ENCODE data around the gene SLC35G4.
"Not testable (repeated sequence)": the region's sequence is repeated elsewhere in the genome, so short reads cannot be mapped to it uniquely, and the experiment has no call there.

Gene SLC35G4

DNA sequence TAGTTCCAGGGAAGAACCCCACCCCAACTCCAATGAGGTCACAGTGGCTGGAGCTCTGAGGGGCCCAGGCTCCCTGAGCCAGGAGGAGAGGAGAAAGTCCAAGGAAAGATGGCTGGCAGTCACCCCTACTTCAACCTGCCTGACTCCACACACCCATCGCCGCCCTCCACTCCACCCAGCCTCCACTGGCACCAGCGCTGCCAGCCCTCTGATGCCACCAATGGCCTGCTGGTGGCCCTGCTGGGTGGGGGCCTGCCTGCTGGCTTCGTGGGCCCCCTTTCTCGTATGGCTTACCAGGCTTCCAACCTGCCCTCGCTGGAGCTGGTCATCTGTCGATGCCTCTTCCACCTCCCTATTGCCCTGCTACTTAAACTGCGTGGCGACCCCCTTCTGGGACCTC, at the start of gene SLC35G4:
Gene SLC35G4 (plus strand): TSS at position 109 of the 400 bp plus-strand sequence. CDS start 0 bp downstream, at position 109.
- DNase-seq (ENCODE audit: low spot score): not testable (repeated sequence)

DNA sequence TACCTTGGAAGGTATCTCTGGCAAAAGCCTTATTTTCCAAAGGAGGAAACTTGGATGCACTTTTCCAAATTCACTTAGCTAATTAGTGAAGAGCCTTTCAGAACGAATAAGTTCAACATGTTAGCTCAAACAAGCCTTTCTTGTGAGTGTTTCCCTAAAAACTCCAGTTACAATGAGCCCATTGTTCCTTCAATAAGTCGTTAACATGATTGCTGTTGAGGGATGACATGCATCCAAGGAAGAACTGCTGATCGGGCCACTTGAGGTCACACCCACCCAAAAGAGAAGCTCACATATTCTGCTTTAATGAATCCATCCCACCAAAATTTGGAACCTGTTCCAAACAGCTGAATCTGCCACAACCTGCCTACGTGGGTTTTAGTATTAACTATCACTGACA, 48.1 kb upstream of the SLC35G4 start:
- DNase-seq (ENCODE audit: low spot score): no peak

DNA sequence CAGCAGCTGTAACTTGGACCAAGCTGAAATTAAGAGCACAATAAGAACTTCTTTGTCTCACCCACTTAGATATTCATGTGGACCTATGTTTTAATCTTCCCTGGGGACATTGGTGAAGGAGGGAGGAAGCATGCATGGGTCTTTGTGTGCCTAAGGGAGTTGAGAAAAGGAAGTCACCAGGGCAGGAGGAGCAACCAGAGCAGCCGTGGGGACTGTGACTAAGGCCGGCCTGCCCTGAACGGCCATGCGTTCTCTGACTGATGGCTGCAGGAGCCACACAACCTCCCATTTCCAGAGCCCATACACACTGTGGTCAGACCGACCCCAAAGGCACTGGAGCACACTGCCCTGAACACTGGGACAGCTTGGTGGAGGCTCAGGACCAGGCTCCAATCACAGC, 43.7 kb upstream of the SLC35G4 start:
- DNase-seq (ENCODE audit: low spot score): no peak

DNA sequence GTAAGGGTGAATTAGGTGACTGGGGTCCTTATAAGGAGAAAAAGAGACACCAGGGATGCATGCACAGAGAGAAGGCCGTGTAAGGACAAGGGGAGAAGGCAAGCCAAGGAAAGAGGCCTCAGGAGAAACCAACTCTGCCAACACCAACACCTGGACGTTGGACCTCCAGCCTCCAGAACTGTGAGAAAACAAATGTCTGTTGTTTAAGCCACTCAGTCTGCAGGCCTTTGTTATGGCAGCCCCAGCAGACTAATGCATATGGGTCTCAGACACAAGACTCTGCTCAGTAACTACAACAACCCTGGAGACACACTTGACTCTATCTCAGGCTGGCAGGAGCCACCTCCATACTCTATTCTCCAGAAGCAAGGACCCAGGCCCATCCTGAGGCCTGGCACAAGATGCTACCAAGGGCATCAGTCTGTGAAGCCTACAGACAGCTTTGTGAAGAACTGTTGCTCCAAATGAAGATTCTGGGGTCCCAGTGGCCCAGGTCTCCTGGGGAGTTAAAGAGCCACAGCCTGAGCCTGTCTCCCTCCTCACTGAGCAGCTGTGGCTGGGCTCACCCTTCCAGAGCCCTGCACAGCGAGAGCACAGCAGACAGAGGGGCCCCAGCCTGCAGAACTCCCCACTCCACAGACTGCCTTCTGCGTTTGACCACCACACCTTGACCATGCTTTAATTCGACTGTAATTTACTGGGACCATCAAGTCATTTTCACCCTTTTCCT, 43.0 kb upstream of the SLC35G4 start:
- DNase-seq (ENCODE audit: low spot score): no peak

DNA sequence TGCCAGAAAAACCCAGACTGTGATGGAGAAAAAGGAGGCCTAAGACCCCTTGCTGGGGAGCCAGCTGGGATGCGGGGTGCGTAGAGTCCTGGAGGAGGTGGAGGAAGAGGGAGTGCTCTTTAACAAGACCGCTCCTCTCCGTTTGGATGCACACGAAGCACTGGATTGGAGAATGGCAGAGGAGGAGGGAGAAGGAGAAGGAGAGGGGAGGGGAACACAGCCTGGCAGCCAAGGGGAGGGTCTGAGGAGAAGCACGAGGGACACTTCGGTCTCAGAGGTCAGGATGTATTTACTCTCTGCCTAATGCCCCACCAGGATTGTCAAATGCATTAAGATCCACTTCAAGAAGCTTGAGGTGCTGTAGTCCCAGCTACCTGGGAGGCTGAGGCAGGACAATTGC, 42.0 kb upstream of the SLC35G4 start:
- no peak for DNase-seq (ENCODE audit: low spot score)

DNA sequence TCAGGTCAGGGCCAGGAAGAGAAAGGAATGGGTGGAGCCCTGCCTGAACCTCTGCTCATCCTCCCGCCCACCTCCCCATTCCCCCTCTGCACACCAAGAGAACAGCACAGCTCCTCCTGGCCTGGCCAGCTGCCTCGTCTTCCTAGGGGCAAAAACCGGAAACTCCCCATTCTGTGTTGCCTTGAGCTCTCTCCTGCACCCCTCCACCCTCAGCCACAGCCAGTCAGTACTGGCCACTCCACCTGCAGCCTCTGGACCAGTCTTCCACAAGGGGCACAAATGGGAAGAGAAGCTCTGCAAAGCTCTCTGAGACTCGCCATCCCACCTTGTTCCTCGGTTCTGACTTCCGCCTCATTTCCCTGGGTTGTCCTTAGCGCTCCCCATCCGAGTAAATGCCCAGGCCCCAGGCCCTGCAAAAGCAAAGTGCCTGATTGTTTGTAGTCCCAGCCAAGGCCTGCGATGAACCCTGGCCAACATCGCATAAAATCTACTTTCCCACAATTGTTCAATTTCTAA, 39.3 kb upstream of the SLC35G4 start:
- DNase-seq (ENCODE audit: low spot score): no peak

DNA sequence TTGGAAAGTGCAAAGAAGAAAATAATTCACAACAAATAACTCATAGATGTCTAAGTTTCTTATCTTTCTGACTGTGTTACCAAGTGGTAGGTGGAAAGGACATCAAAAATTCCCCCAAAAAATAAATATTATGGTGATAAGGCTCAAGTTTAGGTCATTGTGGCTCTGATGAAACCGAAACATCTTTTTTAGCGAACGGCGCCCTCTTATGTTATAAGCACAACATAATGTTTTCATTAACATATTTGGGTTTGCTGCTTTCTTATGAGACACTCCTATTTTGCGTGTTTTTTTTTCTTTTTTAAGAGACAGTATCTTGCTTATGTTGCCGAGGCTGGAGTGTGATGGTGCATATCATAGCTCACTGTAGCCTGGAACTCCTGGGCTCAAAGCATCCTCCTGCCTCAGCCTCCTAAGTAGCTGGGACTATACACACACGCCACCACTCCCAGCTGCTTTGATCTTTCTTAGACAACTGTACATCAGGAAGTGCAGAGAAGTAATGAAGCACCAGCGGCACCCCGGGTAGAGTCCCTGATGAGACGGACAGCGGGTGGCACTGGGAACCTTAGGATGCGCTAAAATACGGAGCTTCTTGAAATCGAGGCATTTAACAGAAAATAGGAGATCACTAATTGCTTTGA, 38.5 kb upstream of the SLC35G4 start:
- no peak for DNase-seq (ENCODE audit: low spot score)

DNA sequence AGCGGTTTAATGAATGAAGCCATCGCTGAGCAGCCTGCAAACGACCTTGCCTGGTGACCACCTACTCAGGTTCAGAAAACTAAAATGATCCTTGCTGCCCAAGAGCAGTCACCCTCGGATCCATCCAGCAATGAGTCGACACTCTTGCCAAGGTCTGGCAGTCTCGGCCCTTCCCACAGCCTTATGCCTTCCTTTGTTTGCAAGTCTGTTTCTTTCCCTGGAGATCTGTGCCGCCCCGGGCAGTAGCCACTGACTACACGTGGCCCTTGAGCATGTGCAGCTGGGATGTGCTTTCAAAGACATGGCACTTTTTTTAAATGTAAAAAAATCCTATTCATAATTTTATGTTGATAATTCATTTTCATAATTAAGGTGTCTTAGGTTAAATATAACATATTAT, 37.2 kb upstream of the SLC35G4 start:
- no peak for DNase-seq (ENCODE audit: low spot score)

DNA sequence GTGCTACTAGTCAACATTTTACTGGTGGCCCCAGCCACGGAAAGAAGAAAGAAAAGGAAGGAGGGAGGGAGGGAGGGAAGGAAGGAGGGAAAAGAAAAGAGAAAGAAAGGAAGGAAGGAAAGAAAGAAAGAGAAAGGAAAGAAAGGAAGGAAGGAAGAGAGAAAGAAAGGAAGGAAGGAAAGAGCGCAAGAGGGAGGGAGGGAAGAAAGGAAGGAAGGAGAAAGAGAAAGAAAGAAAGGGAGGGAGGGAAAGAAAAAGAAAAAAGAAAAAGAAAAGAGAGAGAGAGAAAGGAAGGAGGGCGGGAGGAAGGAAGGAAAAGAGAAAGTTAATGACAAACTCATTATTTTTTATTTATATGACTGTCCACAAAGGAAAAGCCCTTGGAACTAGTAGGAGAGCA, 34.9 kb upstream of the SLC35G4 start:
- DNase-seq (ENCODE audit: low spot score): no peak

DNA sequence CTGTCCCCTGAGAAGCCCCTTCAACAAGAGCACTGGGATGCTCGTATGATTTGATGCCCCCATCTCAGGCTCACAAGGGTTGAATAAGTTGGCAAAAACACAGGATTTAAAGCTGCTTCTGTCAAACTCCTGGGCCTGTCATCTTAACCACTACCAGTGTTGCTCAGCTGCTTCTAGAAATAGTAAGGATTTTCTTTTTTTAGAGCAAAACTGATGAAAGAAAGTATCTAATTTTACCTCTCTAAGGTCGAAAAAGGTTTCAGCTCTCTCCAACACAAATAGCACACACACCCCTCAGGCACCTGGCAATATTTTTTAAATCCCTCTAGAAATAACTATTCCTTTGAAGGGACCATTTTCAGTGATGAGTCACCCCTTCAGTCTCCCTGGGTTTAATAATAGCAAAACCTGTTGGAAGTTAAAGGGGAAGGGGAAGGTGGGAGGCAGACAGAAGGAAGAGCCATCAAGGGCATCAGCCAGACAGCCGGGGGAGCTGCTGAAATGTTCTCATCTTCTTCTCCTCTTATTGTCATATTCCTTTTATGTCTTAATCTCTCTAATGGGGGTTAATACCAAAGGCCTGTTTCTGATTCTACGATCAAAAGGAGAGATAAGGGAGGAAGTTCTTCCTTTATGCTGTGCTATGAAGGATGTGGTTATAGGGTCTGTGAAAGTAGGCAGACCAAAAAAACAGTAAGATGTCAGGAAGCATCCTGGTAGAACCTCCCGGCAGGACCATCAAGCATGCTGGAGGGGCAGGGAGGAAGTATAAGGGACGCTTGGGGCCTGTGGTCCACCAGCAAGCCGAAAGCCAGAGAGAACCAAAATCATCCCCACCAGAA, 31.9 kb upstream of the SLC35G4 start:
- DNase-seq (ENCODE audit: low spot score): no peak

DNA sequence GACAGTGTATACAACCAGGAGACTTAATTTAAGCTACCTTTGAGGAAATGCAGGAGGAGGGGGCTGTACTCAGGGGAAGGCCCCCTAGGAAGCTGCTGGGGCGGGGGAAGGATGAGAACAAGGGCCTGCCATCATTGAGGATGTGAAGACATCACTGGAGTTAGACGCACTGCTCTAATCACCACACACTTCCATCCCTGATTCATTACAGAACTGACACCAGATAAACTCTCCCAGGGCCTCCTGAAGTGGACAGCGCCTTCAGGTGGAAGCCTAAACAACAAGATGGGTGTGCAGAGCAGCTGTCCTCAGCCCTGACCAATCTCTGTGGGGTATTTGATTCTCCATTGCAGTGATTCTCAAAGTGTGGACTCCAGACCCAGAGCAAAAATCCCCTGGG, 30.6 kb upstream of the SLC35G4 start:
- no peak for DNase-seq (ENCODE audit: low spot score)

DNA sequence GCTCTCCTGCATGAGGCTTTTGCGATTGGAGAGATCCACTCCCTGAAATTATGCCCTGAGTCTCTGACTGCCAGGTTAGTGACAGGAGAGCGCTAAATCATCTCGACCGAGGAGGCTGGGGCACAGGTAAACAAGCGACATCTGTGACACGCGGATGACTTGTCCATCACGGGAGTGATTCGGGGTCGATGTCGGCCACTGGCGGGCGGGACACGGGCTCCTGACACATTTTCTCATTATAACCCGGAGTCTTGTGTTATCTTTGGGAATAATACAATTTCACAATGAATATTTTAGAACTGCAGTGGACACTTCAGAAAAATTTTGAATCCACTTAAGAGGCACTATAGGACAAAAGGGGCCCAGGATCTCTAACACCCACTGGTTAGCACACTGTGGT, 29.5 kb upstream of the SLC35G4 start:
- DNase-seq (ENCODE audit: low spot score): no peak

DNA sequence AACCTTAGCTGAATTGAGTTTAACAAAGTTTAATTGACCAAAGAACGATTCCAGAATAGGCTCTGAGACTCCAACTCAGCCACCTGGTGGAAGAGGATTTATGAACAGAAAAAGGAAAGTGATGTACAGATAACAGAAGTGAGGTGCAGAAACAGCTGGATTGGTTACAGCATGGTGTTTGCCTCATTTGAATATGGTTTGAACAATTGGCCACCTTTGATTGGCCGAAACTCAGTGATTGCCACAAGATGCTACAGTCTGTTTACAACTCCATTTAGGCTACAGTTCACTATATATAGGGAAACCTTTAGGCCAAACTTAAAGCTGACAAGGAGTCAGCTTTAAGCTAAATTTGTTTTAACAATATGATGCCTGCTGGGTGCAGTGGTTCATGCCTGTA, 28.1 kb upstream of the SLC35G4 start:
- no peak for DNase-seq (ENCODE audit: low spot score)

DNA sequence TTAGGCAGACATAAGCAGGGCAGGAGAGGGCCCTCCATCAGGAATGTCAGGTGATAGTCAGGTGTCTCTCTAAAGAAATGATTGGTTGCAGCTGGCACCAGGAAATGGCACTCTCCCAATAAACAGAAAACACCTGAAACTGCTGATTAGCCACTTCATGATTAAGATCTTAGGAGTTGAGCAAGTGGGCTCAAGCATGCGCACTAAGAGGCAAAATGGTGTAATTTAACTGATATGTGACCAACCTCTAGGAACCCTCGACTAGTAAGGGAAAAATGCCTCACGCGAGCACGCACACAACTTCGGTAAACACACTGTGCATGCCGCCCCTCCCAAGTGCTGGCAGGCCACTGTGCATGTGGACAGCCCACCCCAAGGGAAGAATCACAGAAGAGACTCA, 23.8 kb upstream of the SLC35G4 start:
- no peak for DNase-seq (ENCODE audit: low spot score)

DNA sequence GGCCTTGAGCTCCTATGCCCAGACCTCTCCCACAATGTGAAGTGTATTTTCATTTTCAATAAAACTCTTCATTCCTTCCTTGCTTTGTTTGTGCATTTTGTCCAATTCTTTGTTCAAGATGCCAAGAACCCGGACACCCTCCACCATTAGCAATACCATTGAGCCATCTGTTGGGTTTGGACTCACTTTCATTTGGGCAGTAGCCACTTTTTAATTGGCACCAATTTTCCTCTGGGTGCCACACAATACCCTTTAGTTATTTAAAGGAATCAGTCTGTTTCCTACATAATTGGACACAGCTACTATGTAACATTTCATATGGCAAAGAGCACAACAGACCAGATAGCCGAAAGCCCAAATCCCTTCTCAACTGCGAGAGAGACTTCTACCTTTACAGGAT, 22.5 kb upstream of the SLC35G4 start:
- DNase-seq (ENCODE audit: low spot score): peak; percentile 1

DNA sequence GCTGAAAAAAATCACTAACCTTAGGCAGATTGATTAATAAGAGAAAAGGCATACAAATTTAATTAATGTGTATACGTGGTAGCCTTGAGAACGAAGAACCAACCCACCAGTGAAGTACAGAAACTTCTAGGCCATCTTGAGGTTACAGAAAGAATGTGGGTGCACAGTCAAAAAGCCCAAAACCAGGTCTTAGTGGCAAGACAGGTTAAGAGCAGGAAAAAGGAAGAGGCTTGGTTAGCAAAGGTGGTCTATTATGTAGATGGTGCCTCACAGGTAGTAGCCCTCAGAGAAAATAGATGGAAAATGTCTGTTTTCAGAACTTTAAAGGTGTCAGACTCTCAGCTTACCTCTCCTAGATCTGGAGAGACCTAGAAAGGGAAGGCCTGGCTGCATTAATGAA, 22.0 kb upstream of the SLC35G4 start:
- no peak for DNase-seq (ENCODE audit: low spot score)

DNA sequence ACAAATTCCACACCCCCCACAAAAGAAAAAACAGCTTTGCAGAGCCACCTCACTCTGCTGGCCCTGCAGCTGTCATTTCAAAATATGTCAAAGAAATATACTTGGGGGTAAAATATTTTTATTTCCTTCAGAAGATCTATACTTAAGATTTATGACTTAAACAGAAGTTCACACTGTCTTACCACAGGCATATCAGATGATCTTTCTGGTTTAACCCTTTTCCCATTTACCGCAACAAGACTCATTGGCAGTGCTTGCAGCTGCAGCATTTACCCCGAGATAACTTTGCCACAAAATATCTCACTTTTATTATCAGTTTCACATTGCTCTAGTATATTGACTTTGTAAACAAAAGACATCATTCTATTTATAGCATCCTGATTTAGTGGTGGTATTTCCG, 21.6 kb upstream of the SLC35G4 start:
- DNase-seq (ENCODE audit: low spot score): no peak

DNA sequence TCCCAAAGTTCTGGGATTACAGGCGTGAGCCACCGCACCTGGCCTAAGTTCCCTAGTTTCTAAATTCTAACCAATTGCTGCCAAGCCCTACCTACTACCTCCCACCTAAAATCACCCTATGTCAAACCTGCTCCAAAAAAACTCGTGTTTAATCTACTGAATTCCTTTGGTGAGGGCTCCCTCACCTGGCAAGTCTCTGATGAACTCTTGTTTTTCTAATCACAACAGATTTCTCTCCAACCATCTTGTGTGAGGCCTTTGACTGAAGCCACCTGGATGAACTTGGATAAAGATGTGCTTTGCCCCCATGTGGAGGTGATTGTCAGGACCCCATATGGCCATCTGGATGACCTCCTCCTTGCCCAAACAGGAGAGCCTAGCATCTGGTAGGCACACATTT, 17.4 kb upstream of the SLC35G4 start:
- no peak for DNase-seq (ENCODE audit: low spot score)

DNA sequence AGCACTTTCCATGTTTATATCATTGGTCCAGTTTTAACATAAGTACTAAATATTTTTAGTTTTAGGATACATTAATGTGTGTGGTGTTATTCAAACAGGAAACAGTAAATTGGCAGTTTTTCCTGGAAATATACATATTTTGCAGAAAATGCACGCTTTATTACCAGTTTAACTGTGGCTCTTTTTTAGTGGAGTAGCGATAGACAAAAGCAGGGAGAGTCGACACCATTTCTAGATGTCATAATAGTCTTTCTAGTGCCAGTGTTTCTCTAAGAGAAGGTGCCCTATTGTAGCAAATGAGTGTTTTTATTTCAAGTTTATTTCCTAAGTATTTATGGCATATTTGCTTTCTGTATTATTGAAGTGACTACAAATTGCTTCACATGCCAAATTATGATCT, 9.1 kb upstream of the SLC35G4 start:
- no peak for DNase-seq (ENCODE audit: low spot score)

DNA sequence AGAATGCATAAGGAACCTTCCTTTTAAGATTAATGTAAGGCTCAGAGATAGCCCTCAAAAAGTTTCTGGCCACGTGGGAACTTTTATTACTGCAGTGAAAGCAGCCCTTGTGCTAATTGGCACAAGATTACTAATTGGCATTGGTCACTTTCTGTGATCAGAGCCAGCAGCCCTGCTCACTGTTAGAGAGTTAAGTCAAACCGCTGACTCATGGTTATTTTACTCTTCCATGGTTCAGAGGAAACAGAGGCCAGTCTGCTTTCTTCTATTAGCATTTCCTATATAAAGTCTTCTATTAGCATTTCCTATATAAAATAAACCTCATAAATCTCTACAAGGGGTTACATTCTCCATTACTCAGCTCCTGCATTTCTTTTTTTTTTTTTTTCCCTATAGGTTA, 1.5 kb upstream of the SLC35G4 start:
- DNase-seq (ENCODE audit: low spot score): no peak

DNA sequence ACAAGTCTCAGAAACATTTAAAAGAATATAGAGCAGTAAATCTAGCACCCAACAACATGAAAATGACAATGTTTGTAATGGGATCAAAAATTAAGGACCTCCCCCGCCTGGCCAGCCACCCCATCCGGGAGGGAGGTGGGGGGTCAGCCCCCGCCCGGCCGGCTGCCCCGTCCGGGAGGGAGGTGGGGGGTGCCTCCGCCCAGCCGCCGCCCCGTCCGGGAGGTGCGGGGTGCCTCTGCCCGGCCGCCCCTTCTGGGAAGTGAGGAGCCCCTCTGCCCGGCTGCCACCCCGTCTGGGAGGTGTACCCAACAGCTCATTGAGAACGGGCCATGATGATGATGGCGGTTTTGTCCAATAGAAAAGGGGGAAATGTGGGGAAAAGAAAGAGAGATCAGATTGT, 778 bp upstream of the SLC35G4 start:
- not testable (repeated sequence) for DNase-seq (ENCODE audit: low spot score)

DNA sequence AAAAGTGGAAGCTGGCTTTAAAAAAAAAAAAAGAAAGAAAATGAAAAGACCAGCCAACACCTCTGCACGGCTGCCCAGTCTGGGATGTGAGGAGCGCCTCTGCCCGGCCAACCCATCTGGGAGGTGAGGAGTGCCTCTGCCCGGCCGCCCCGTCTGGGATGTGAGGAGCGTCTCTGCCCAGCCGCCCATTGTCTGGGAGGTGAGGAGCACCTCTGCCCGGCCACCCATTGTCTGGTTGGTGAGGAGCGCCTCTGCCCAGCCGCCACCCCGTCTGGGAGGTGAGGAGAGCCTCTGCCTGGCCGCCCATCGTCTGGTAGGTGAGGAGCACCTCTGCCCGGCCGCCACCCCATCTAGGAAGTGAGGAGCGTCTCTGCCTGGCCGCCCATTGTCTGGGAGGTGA, 3.7 kb downstream of the SLC35G4 start:
- DNase-seq (ENCODE audit: low spot score): not testable (repeated sequence)

DNA sequence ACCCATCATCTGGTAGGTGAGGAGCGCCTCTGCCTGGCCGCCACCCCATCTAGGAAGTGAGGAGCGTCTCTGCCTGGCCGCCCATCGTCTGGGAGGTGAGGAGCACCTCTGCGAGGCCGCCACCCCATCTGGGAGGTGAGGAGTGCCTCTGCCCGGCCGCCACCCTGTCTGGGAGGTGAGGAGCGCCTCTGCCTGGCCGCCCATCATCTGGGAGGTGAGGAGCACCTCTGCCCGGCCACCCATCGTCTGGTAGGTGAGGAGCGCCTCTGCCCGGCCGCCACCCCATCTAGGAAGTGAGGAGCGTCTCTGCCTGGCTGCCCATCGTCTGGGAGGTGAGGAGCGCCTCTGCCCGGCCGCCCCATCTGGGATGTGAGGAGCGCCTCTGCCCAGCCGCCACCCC, 4.2 kb downstream of the SLC35G4 start:
- DNase-seq (ENCODE audit: low spot score): not testable (repeated sequence)

Data from cerebellar cortex (tissue), 1 donor.